ENCODE data around the gene ARIH1.

The ARIH1 gene

GRCh38 chr15:72487070-72487797 is 13.1 kb downstream of the ARIH1 start:
- DNase-seq (ENCODE audit: low read depth): no peak

GRCh38 chr15:72488558-72488957 is 14.4 kb downstream of the ARIH1 start:
- no peak for DNase-seq (ENCODE audit: low read depth)

- DNase-seq (ENCODE audit: low read depth): no peak
Measured at GRCh38 chr15:72489943-72490554, 15.9 kb downstream of the ARIH1 start.

- DNase-seq (ENCODE audit: low read depth): no peak
Measured at GRCh38 chr15:72491768-72492167, 17.6 kb downstream of the ARIH1 start.

GRCh38 chr15:72492733-72493132 is 18.6 kb downstream of the ARIH1 start:
- no peak for DNase-seq (ENCODE audit: low read depth)

- no peak for DNase-seq (ENCODE audit: low read depth)
Measured at GRCh38 chr15:72493220-72493619, 19.1 kb downstream of the ARIH1 start.

- no peak for DNase-seq (ENCODE audit: low read depth)
Measured at GRCh38 chr15:72495007-72495406, 20.9 kb downstream of the ARIH1 start.

- DNase-seq (ENCODE audit: low read depth): no peak
Measured at GRCh38 chr15:72496783-72497182, 22.7 kb downstream of the ARIH1 start.

- DNase-seq (ENCODE audit: low read depth): no peak
Measured at GRCh38 chr15:72497402-72497801, 23.3 kb downstream of the ARIH1 start.

- no peak for DNase-seq (ENCODE audit: low read depth)
Measured at GRCh38 chr15:72502220-72502809, 28.2 kb downstream of the ARIH1 start.

- no peak for DNase-seq (ENCODE audit: low read depth)
Measured at GRCh38 chr15:72503147-72503546, 29.0 kb downstream of the ARIH1 start.

- DNase-seq (ENCODE audit: low read depth): no peak
Measured at GRCh38 chr15:72507402-72508092, 33.4 kb downstream of the ARIH1 start.

- DNase-seq (ENCODE audit: low read depth): no peak
Measured at GRCh38 chr15:72509484-72509883, 35.4 kb downstream of the ARIH1 start.

GRCh38 chr15:72511536-72511935 is 37.4 kb downstream of the ARIH1 start:
- DNase-seq (ENCODE audit: low read depth): no peak

GRCh38 chr15:72515591-72516389 is 41.7 kb downstream of the ARIH1 start:
- DNase-seq (ENCODE audit: low read depth): no peak

- DNase-seq (ENCODE audit: low read depth): no peak
Measured at GRCh38 chr15:72516777-72517176, 42.6 kb downstream of the ARIH1 start.

GRCh38 chr15:72521682-72522081 is 47.6 kb downstream of the ARIH1 start:
- no peak for DNase-seq (ENCODE audit: low read depth)

- DNase-seq (ENCODE audit: low read depth): no peak
Measured at GRCh38 chr15:72532991-72533601, 59.0 kb downstream of the ARIH1 start.

- no peak for DNase-seq (ENCODE audit: low read depth)
Measured at GRCh38 chr15:72534523-72534922, 60.4 kb downstream of the ARIH1 start.

GRCh38 chr15:72535911-72536310 is 61.8 kb downstream of the ARIH1 start:
- no peak for DNase-seq (ENCODE audit: low read depth)

GRCh38 chr15:72536506-72536905 is 62.4 kb downstream of the ARIH1 start:
- no peak for DNase-seq (ENCODE audit: low read depth)

- DNase-seq (ENCODE audit: low read depth): no peak
Measured at GRCh38 chr15:72538931-72539330, 64.8 kb downstream of the ARIH1 start.
